ENCODE results near the gene BICD1.
"Not testable (repeated sequence)": the region's sequence is repeated elsewhere in the genome, so short reads cannot be mapped to it uniquely, and the experiment has no call there.

Gene BICD1

GRCh38 chr12:32106517-32107358, at the start of gene BICD1:
BICD1 (plus strand) TSS chr12:32106847; CDS start chr12:32107332, 485 bp downstream.
- peak; percentile 84 for DNase-seq (ENCODE audit: low spot score)

- DNase-seq (ENCODE audit: low spot score), result no peak
Observed at GRCh38 chr12:32061033-32061432, 45.6 kb upstream of the BICD1 start.

GRCh38 chr12:32062881-32063280, 43.8 kb upstream of the BICD1 start:
- no peak for DNase-seq (ENCODE audit: low spot score)

GRCh38 chr12:32063796-32064195, 42.9 kb upstream of the BICD1 start:
- no peak for DNase-seq (ENCODE audit: low spot score)

- DNase-seq (ENCODE audit: low spot score), result no peak
Observed at GRCh38 chr12:32066206-32066605, 40.4 kb upstream of the BICD1 start.

GRCh38 chr12:32069071-32069470, 37.6 kb upstream of the BICD1 start:
- DNase-seq (ENCODE audit: low spot score), result no peak

- DNase-seq (ENCODE audit: low spot score), result no peak
Observed at GRCh38 chr12:32069731-32070130, 36.9 kb upstream of the BICD1 start.

- no peak for DNase-seq (ENCODE audit: low spot score)
Observed at GRCh38 chr12:32070370-32070769, 36.3 kb upstream of the BICD1 start.

- DNase-seq (ENCODE audit: low spot score), result no peak
Observed at GRCh38 chr12:32072102-32072501, 34.5 kb upstream of the BICD1 start.

- DNase-seq (ENCODE audit: low spot score), result no peak
Observed at GRCh38 chr12:32074432-32074831, 32.2 kb upstream of the BICD1 start.

- DNase-seq (ENCODE audit: low spot score), result no peak
Observed at GRCh38 chr12:32076941-32077340, 29.7 kb upstream of the BICD1 start.

GRCh38 chr12:32080435-32080834, 26.2 kb upstream of the BICD1 start:
- no peak for DNase-seq (ENCODE audit: low spot score)

- DNase-seq (ENCODE audit: low spot score), result no peak
Observed at GRCh38 chr12:32083489-32083888, 23.2 kb upstream of the BICD1 start.

GRCh38 chr12:32084017-32084688, 22.5 kb upstream of the BICD1 start:
- no peak for DNase-seq (ENCODE audit: low spot score)

- no peak for DNase-seq (ENCODE audit: low spot score)
Observed at GRCh38 chr12:32084753-32085152, 21.9 kb upstream of the BICD1 start.

- no peak for DNase-seq (ENCODE audit: low spot score)
Observed at GRCh38 chr12:32087306-32087705, 19.3 kb upstream of the BICD1 start.

- DNase-seq (ENCODE audit: low spot score), result no peak
Observed at GRCh38 chr12:32089156-32089555, 17.5 kb upstream of the BICD1 start.

GRCh38 chr12:32089586-32089985, 17.1 kb upstream of the BICD1 start:
- DNase-seq (ENCODE audit: low spot score), result no peak

GRCh38 chr12:32091696-32092095, 15.0 kb upstream of the BICD1 start:
- DNase-seq (ENCODE audit: low spot score), result no peak

- DNase-seq (ENCODE audit: low spot score), result no peak
Observed at GRCh38 chr12:32098112-32098511, 8.5 kb upstream of the BICD1 start.

- not testable (repeated sequence) for DNase-seq (ENCODE audit: low spot score)
Observed at GRCh38 chr12:32099275-32099674, 7.4 kb upstream of the BICD1 start.

- DNase-seq (ENCODE audit: low spot score), result no peak
Observed at GRCh38 chr12:32100361-32100760, 6.3 kb upstream of the BICD1 start.

- DNase-seq (ENCODE audit: low spot score), result no peak
Observed at GRCh38 chr12:32100888-32101287, 5.8 kb upstream of the BICD1 start.

- DNase-seq (ENCODE audit: low spot score), result no peak
Observed at GRCh38 chr12:32102234-32102633, 4.4 kb upstream of the BICD1 start.
